Endothelial cell of umbilical vein (primary cell): ENCODE results near the gene GPR78. TPM values are rescaled to one million over a fixed set of nuclear protein-coding genes. Genes with fewer than 3 reads are reported as not detected.
A peak's percentile ranks its signal among the peaks of the same experiment; 100 is the strongest.

Experiments
- BruUV-seq: library from RNA; stranded (reverse); fragments of 400-500 nt; replicated peaks from 2 replicates; lab custom pipeline; 2021; lab: Mats Ljungman, UMichigan
- CTCF ChIA-PET: fragments of 300-600, 350-600 bp; sonication (Branson Sonifier 250); formaldehyde crosslinking; loops from one replicate; lab custom pipeline; 2021; ENCODE audit warnings: antibody characterized with exemption, inconsistent platforms; lab: Charles Lee
- POLR2A ChIA-PET: fragments of 300-600, 350-600 bp; sonication (Branson Sonifier 250); formaldehyde crosslinking; loops from one replicate; lab custom pipeline; 2021; ENCODE audit warnings: antibody characterized with exemption, inconsistent platforms; lab: Charles Lee
- DNase-seq: peaks from one replicate; pipeline ENCODE4 v3.0.0-alpha.2; 2011; ENCODE audit warnings: low read depth, low spot score
- FAIRE-seq: peaks from 2 replicates; lab custom pipeline; 2011; peaks lifted over from hg19 to GRCh38; lab: Jason Lieb, UNC
- H2AFZ ChIP-seq: 2 replicates; pipeline ENCODE4 v1.6.0; 2012; ENCODE audit warnings: low read depth, low read length, control low read depth, inconsistent platforms
- H3K27ac ChIP-seq: 2 replicates; pipeline ENCODE4 v1.5.1; 2011; ENCODE audit warnings: low read depth, mild to moderate bottlenecking, control low read depth, low read length, moderate library complexity; ENCODE audit not compliant: insufficient read depth
- H3K27me3 ChIP-seq, 2 experiments: 2 replicates each; pipeline versions ENCODE4 v1.6.0 to v1.6.1; 2011; ENCODE audit warnings: low read length in 2 of 2, mixed read lengths in 1 of 2; ENCODE audit not compliant: control insufficient read depth in 2 of 2, insufficient read depth in 2 of 2
- H3K36me3 ChIP-seq, 2 experiments: 2 replicates in 1 of 2; 3 replicates in 1 of 2; pipeline ENCODE4 v1.5.1; 2011; ENCODE audit warnings: low read length in 2 of 2, mild to moderate bottlenecking in 1 of 2, moderate library complexity in 1 of 2; ENCODE audit not compliant: control insufficient read depth in 2 of 2, insufficient read depth in 2 of 2; ENCODE audit errors: extremely low read depth in 1 of 2
- H3K4me1 ChIP-seq: 3 replicates; pipeline ENCODE4 v1.5.1; 2011; ENCODE audit warnings: mild to moderate bottlenecking, low read length; ENCODE audit not compliant: control insufficient read depth, insufficient read depth; ENCODE audit errors: extremely low read depth
- H3K4me2 ChIP-seq: 2 replicates; pipeline ENCODE4 v1.6.1; 2011; ENCODE audit warnings: low read length, control low read depth, mixed read lengths; ENCODE audit not compliant: insufficient read depth
- H3K4me3 ChIP-seq, 3 experiments: fragments of 200-600 bp in 1 of 3; sonication (generic), shearing (Covaris generic) in 1 of 3; replicated peaks in 1 of 3; 2 replicates each; pipeline ENCODE4 v1.5.1; 2011 to 2016; ENCODE audit warnings: control low read depth in 3 of 3, low read length in 3 of 3, mild to moderate bottlenecking in 2 of 3, inconsistent platforms in 1 of 3, low read depth in 1 of 3, moderate library complexity in 1 of 3; ENCODE audit not compliant: insufficient read depth in 1 of 3
- H3K79me2 ChIP-seq: 2 replicates; pipeline ENCODE4 v1.6.0; 2012; ENCODE audit warnings: low read length, inconsistent platforms; ENCODE audit not compliant: control insufficient read depth, insufficient read depth
- H3K9ac ChIP-seq: replicated peaks from 2 replicates; pipeline ENCODE3; 2011; ENCODE audit warnings: low read length, control low read depth; ENCODE audit not compliant: insufficient read depth; ENCODE audit errors: extremely low read depth
- H3K9me1 ChIP-seq: replicated peaks from 3 replicates; pipeline ENCODE4 v1.6.0; 2011; ENCODE audit warnings: mild to moderate bottlenecking, low read length; ENCODE audit not compliant: control insufficient read depth, insufficient read depth; ENCODE audit errors: extremely low read depth
- H3K9me3 ChIP-seq: replicated peaks from 2 replicates; pipeline ENCODE4 v1.5.1; 2012; ENCODE audit warnings: low read length, inconsistent platforms; ENCODE audit not compliant: control insufficient read depth, insufficient read depth
- H4K20me1 ChIP-seq: replicated peaks from 2 replicates; pipeline ENCODE3; 2011; ENCODE audit warnings: mild to moderate bottlenecking, low read length; ENCODE audit not compliant: control insufficient read depth, insufficient read depth; ENCODE audit errors: extremely low read depth
- CTCF ChIP-seq, 2 donors: IDR thresholded peaks; 1 replicate in 1 of 2; 2 replicates in 1 of 2; pipeline ENCODE4 v1.5.1; 2011; ENCODE audit warnings: low read length in 2 of 2, mild to moderate bottlenecking in 2 of 2, moderate library complexity in 2 of 2, control low read depth in 1 of 2, inconsistent platforms in 1 of 2, low read depth in 1 of 2; ENCODE audit not compliant: insufficient read depth in 1 of 2; ENCODE audit errors: extremely low read depth in 1 of 2
- EZH2 ChIP-seq: IDR thresholded peaks from 2 replicates; pipeline ENCODE4 v1.6.1; 2012; ENCODE audit warnings: borderline replicate concordance, low read depth, mild to moderate bottlenecking, moderate library complexity, low read length, inconsistent platforms; ENCODE audit not compliant: severe bottlenecking
- FOS ChIP-seq: IDR thresholded peaks from 2 replicates; pipeline ENCODE4 v1.6.1; 2011; ENCODE audit warnings: mild to moderate bottlenecking, low read length, moderate library complexity, borderline replicate concordance; ENCODE audit not compliant: insufficient read depth
- POLR2AphosphoS5 ChIP-seq: IDR thresholded peaks from 2 replicates; pipeline ENCODE4 v1.6.1; 2012; ENCODE audit warnings: low read depth, mild to moderate bottlenecking, control low read depth, low read length, moderate library complexity; ENCODE audit not compliant: insufficient read depth
- dilution Hi-C: fragments of 300-500 bp; cut with MboI; formaldehyde crosslinking; loops from one replicate; pipeline ENCODE4 v1.15.0; 2019; ENCODE audit warnings: low sequenced_read_pairs; ENCODE audit not compliant: extremely low pct_ligation_motif_present
- intact Hi-C: fragments of 100-400 bp; cut with micrococcal nuclease; formaldehyde crosslinking; loops from one replicate; pipeline ENCODE4 v1.10.0; 2022
- polyA plus RNA-seq, 4 experiments: library from polyadenylated mRNA; depleted of rRNA in 3 of 4; stranded (reverse) in 3 of 4; unstranded in 1 of 4; fragments of >200 nt; gene quantifications; 2 replicates each; pipeline versions ENCODE4 v1.2.1 to v1.2.3, GENCODE V29; 2011 to 2012; ENCODE audit warnings: missing spikeins in 1 of 4
- total RNA-seq: library from RNA; stranded (reverse); gene quantifications from 2 replicates; pipeline ENCODE4 v1.2.3, GENCODE V29; 2021

Gene GPR78
- total and polyA plus RNA-seq, 2 donors (not counting 3 experiments of a cell fraction or from before 2014, with no cell fraction given), result not detected

GRCh38 chr4:8592366-8593263, 12.4 kb downstream of the GPR78 start, which contains the start of gene CPZ:
CPZ (plus strand) TSS chr4:8592765; CDS start chr4:8592834, 69 bp downstream.
- Histone ChIP-seq H3K36me3 (no peaks in the 10 kb centered on the region), H4K20me1 (no peaks in the 10 kb centered on the region), H3K9me1 (no peaks in the 10 kb centered on the region), H3K9ac (no peak within 1 kb of the TSS), H3K9me3 (no peaks in the 10 kb centered on the region), H3K4me1 (no peaks in the 10 kb centered on the region), H3K27ac (no peak within 1 kb of the TSS), H3K4me2 (no peak within 1 kb of the TSS), H3K4me3 (no peak within 1 kb of the TSS), H3K79me2 (no peaks in the 10 kb centered on the region), H2AFZ (no peak within 1 kb of the TSS), H3K27me3 (peaks cover 22 to 26% of the 10 kb centered on the region in 2 experiments)
- dilution Hi-C loops (no loop called here), intact Hi-C loops (loop anchor here (10.0 kb wide), 1 partner anchor 328 kb away; the partner anchor contains the start of gene HTRA3)
- ChIA-PET CTCF (interaction anchor here (1.0 to 1.9 kb wide), 3 partner anchors 15 to 124 kb away, joined by 3 to 11 read pairs (median 4); no protein-coding TSS in a partner anchor), POLR2A (no interaction called here)
- TF ChIP-seq CTCF (IDR thresholded peaks at IDR 0.05; ENCODE audit: extremely low read depth in 1 of 2, insufficient read depth in 1 of 2, low read depth in 1 of 2, low read length in 2 of 2) (no peak), FOS (no peak), POLR2AphosphoS5 (no peak), EZH2 (peak; percentile 70)
- FAIRE-seq, result no peak
- DNase-seq, result no peak
- no TSS peak for BruUV-seq
